Endothelial cell of umbilical vein (primary cell): ENCODE results near the gene STYK1. TPM values are rescaled to one million over a fixed set of nuclear protein-coding genes. Genes with fewer than 3 reads are reported as not detected.

ENCODE experiments used
- BruUV-seq: library from RNA; stranded (reverse); fragments of 400-500 nt; replicated peaks from 2 replicates; lab custom pipeline; 2021; lab: Mats Ljungman, UMichigan
- CTCF ChIA-PET: fragments of 300-600, 350-600 bp; sonication (Branson Sonifier 250); formaldehyde crosslinking; loops from one replicate; lab custom pipeline; 2021; ENCODE audit warnings: antibody characterized with exemption, inconsistent platforms; lab: Charles Lee
- POLR2A ChIA-PET: fragments of 300-600, 350-600 bp; sonication (Branson Sonifier 250); formaldehyde crosslinking; loops from one replicate; lab custom pipeline; 2021; ENCODE audit warnings: antibody characterized with exemption, inconsistent platforms; lab: Charles Lee
- DNase-seq: peaks from one replicate; pipeline ENCODE4 v3.0.0-alpha.2; 2011; ENCODE audit warnings: low read depth, low spot score
- FAIRE-seq: peaks from 2 replicates; lab custom pipeline; 2011; peaks lifted over from hg19 to GRCh38; lab: Jason Lieb, UNC
- H2AFZ ChIP-seq: 2 replicates; pipeline ENCODE4 v1.6.0; 2012; ENCODE audit warnings: low read depth, low read length, control low read depth, inconsistent platforms
- H3K27ac ChIP-seq: 2 replicates; pipeline ENCODE4 v1.5.1; 2011; ENCODE audit warnings: low read depth, mild to moderate bottlenecking, control low read depth, low read length, moderate library complexity; ENCODE audit not compliant: insufficient read depth
- H3K27me3 ChIP-seq, 2 experiments: 2 replicates each; pipeline versions ENCODE4 v1.6.0 to v1.6.1; 2011; ENCODE audit warnings: low read length in 2 of 2, mixed read lengths in 1 of 2; ENCODE audit not compliant: control insufficient read depth in 2 of 2, insufficient read depth in 2 of 2
- H3K36me3 ChIP-seq, 2 experiments: 2 replicates in 1 of 2; 3 replicates in 1 of 2; pipeline ENCODE4 v1.5.1; 2011; ENCODE audit warnings: low read length in 2 of 2, mild to moderate bottlenecking in 1 of 2, moderate library complexity in 1 of 2; ENCODE audit not compliant: control insufficient read depth in 2 of 2, insufficient read depth in 2 of 2; ENCODE audit errors: extremely low read depth in 1 of 2
- H3K4me1 ChIP-seq: 3 replicates; pipeline ENCODE4 v1.5.1; 2011; ENCODE audit warnings: mild to moderate bottlenecking, low read length; ENCODE audit not compliant: control insufficient read depth, insufficient read depth; ENCODE audit errors: extremely low read depth
- H3K4me2 ChIP-seq: 2 replicates; pipeline ENCODE4 v1.6.1; 2011; ENCODE audit warnings: low read length, control low read depth, mixed read lengths; ENCODE audit not compliant: insufficient read depth
- H3K4me3 ChIP-seq, 3 experiments: fragments of 200-600 bp in 1 of 3; sonication (generic), shearing (Covaris generic) in 1 of 3; replicated peaks in 1 of 3; 2 replicates each; pipeline ENCODE4 v1.5.1; 2011 to 2016; ENCODE audit warnings: control low read depth in 3 of 3, low read length in 3 of 3, mild to moderate bottlenecking in 2 of 3, inconsistent platforms in 1 of 3, low read depth in 1 of 3, moderate library complexity in 1 of 3; ENCODE audit not compliant: insufficient read depth in 1 of 3
- H3K79me2 ChIP-seq: 2 replicates; pipeline ENCODE4 v1.6.0; 2012; ENCODE audit warnings: low read length, inconsistent platforms; ENCODE audit not compliant: control insufficient read depth, insufficient read depth
- H3K9ac ChIP-seq: replicated peaks from 2 replicates; pipeline ENCODE3; 2011; ENCODE audit warnings: low read length, control low read depth; ENCODE audit not compliant: insufficient read depth; ENCODE audit errors: extremely low read depth
- H3K9me1 ChIP-seq: replicated peaks from 3 replicates; pipeline ENCODE4 v1.6.0; 2011; ENCODE audit warnings: mild to moderate bottlenecking, low read length; ENCODE audit not compliant: control insufficient read depth, insufficient read depth; ENCODE audit errors: extremely low read depth
- H3K9me3 ChIP-seq: replicated peaks from 2 replicates; pipeline ENCODE4 v1.5.1; 2012; ENCODE audit warnings: low read length, inconsistent platforms; ENCODE audit not compliant: control insufficient read depth, insufficient read depth
- H4K20me1 ChIP-seq: replicated peaks from 2 replicates; pipeline ENCODE3; 2011; ENCODE audit warnings: mild to moderate bottlenecking, low read length; ENCODE audit not compliant: control insufficient read depth, insufficient read depth; ENCODE audit errors: extremely low read depth
- EZH2 ChIP-seq: IDR thresholded peaks from 2 replicates; pipeline ENCODE4 v1.6.1; 2012; ENCODE audit warnings: borderline replicate concordance, low read depth, mild to moderate bottlenecking, moderate library complexity, low read length, inconsistent platforms; ENCODE audit not compliant: severe bottlenecking
- FOS ChIP-seq: IDR thresholded peaks from 2 replicates; pipeline ENCODE4 v1.6.1; 2011; ENCODE audit warnings: mild to moderate bottlenecking, low read length, moderate library complexity, borderline replicate concordance; ENCODE audit not compliant: insufficient read depth
- GATA2 ChIP-seq: IDR thresholded peaks from 2 replicates; pipeline ENCODE4 v1.7.0; 2011; ENCODE audit warnings: low read depth, mild to moderate bottlenecking, moderate library complexity, mixed read lengths, low read length; ENCODE audit not compliant: insufficient read length, insufficient read depth
- JUN ChIP-seq: IDR thresholded peaks from 2 replicates; pipeline ENCODE4 v1.6.1; 2011; ENCODE audit warnings: borderline replicate concordance, low read depth; ENCODE audit not compliant: insufficient read length, insufficient read depth
- MYC ChIP-seq: IDR thresholded peaks from one replicate; pipeline ENCODE4 v1.6.1; 2011; ENCODE audit warnings: mild to moderate bottlenecking, low read depth, low read length
- POLR2A ChIP-seq: IDR thresholded peaks from 2 replicates; pipeline ENCODE4 v1.6.1; 2012; ENCODE audit warnings: low read depth, mild to moderate bottlenecking, control low read depth, low read length
- POLR2AphosphoS5 ChIP-seq: IDR thresholded peaks from 2 replicates; pipeline ENCODE4 v1.6.1; 2012; ENCODE audit warnings: low read depth, mild to moderate bottlenecking, control low read depth, low read length, moderate library complexity; ENCODE audit not compliant: insufficient read depth
- dilution Hi-C: fragments of 300-500 bp; cut with MboI; formaldehyde crosslinking; loops from one replicate; pipeline ENCODE4 v1.15.0; 2019; ENCODE audit warnings: low sequenced_read_pairs; ENCODE audit not compliant: extremely low pct_ligation_motif_present
- intact Hi-C: fragments of 100-400 bp; cut with micrococcal nuclease; formaldehyde crosslinking; loops from one replicate; pipeline ENCODE4 v1.10.0; 2022
- polyA plus RNA-seq, 4 experiments: library from polyadenylated mRNA; depleted of rRNA in 3 of 4; stranded (reverse) in 3 of 4; unstranded in 1 of 4; fragments of >200 nt; gene quantifications; 2 replicates each; pipeline versions ENCODE4 v1.2.1 to v1.2.3, GENCODE V29; 2011 to 2012; ENCODE audit warnings: missing spikeins in 1 of 4
- total RNA-seq: library from RNA; stranded (reverse); gene quantifications from 2 replicates; pipeline ENCODE4 v1.2.3, GENCODE V29; 2021
- TF ChIP-seq, protein P1 (sequence below), 2 donors: IDR thresholded peaks; 1 replicate in 1 of 2; 2 replicates in 1 of 2; pipeline ENCODE4 v1.5.1; 2011; ENCODE audit warnings: low read length in 2 of 2, mild to moderate bottlenecking in 2 of 2, moderate library complexity in 2 of 2, control low read depth in 1 of 2, inconsistent platforms in 1 of 2, low read depth in 1 of 2; ENCODE audit not compliant: insufficient read depth in 1 of 2; ENCODE audit errors: extremely low read depth in 1 of 2
- TF ChIP-seq, protein P2 (sequence below): IDR thresholded peaks from 2 replicates; pipeline ENCODE4 v1.6.1; 2011; ENCODE audit not compliant: insufficient read depth, insufficient read length

Gene STYK1
- total and polyA plus RNA-seq, 2 donors (not counting 3 experiments of a cell fraction or from before 2014, with no cell fraction given): 7.7 to 15.2 TPM

DNA sequence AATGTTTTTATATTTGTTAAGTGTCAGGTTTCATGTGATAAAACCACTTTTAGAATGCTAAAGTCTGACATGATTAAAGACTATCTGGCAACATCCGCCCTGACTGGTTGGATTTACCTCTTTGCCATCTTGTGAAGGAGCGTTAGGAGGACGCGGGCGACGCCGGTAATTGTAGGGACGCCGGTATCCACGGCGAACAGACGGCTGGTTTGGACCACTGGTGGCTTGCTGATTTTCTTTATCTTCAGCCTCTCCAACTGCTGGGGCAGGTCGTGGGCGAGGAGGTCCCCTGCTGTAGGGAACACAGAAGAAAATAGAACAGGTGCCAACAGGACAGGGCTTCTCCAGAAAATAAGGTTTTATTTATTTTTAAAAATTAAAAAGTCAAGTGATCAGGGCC is 28.0 kb upstream of the STYK1 start:
- Histone ChIP-seq H3K4me1 (no peaks in the 10 kb centered on the region), H4K20me1 (peaks cover 2% of the 10 kb centered on the region), H3K4me3 (no peak overlapping the region), H3K9me3 (no peaks in the 10 kb centered on the region), H3K27me3 (no peaks in the 10 kb centered on the region), H3K9me1 (no peaks in the 10 kb centered on the region), H2AFZ (no peak overlapping the region), H3K27ac (no peak overlapping the region), H3K79me2 (peaks cover 16% of the 10 kb centered on the region), H3K4me2 (no peak overlapping the region), H3K9ac (no peak overlapping the region), H3K36me3 (peaks cover 5 to 51% of the 10 kb centered on the region in 2 experiments)
- no TSS peak for BruUV-seq
- CTCF ChIA-PET: no interaction called here
- dilution Hi-C loops: no loop called here
- TF ChIP-seq, protein P1, sequence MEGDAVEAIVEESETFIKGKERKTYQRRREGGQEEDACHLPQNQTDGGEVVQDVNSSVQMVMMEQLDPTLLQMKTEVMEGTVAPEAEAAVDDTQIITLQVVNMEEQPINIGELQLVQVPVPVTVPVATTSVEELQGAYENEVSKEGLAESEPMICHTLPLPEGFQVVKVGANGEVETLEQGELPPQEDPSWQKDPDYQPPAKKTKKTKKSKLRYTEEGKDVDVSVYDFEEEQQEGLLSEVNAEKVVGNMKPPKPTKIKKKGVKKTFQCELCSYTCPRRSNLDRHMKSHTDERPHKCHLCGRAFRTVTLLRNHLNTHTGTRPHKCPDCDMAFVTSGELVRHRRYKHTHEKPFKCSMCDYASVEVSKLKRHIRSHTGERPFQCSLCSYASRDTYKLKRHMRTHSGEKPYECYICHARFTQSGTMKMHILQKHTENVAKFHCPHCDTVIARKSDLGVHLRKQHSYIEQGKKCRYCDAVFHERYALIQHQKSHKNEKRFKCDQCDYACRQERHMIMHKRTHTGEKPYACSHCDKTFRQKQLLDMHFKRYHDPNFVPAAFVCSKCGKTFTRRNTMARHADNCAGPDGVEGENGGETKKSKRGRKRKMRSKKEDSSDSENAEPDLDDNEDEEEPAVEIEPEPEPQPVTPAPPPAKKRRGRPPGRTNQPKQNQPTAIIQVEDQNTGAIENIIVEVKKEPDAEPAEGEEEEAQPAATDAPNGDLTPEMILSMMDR (IDR thresholded peaks at IDR 0.05; ENCODE audit: extremely low read depth in 1 of 2, insufficient read depth in 1 of 2, low read depth in 1 of 2, low read length in 2 of 2): no peak
- TF ChIP-seq FOS: no peak
- no peak for TF ChIP-seq POLR2AphosphoS5
- TF ChIP-seq, protein P2, sequence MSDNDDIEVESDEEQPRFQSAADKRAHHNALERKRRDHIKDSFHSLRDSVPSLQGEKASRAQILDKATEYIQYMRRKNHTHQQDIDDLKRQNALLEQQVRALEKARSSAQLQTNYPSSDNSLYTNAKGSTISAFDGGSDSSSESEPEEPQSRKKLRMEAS: no peak
- TF ChIP-seq GATA2: no peak
- TF ChIP-seq JUN: no peak
- no peak for TF ChIP-seq MYC
- no peak for TF ChIP-seq POLR2A
- no peak for TF ChIP-seq EZH2
- FAIRE-seq (no peak), DNase-seq (no peak)
- POLR2A ChIA-PET: no interaction called here
- intact Hi-C loops: no loop called here
